HG02571 (cell line): ENCODE data around the gene AQP12B.
"Not testable (repeated sequence)": the region's sequence is repeated elsewhere in the genome, so short reads cannot be mapped to it uniquely, and the experiment has no call there.

Experiments
- ATAC-seq: cut with Tn5 transposase; IDR thresholded peaks from one replicate; pipeline ENCODE4 v1.9.1; 2021; ENCODE audit warnings: mild to moderate bottlenecking, moderate library complexity; ENCODE audit not compliant: unreplicated experiment

AQP12B gene

DNA sequence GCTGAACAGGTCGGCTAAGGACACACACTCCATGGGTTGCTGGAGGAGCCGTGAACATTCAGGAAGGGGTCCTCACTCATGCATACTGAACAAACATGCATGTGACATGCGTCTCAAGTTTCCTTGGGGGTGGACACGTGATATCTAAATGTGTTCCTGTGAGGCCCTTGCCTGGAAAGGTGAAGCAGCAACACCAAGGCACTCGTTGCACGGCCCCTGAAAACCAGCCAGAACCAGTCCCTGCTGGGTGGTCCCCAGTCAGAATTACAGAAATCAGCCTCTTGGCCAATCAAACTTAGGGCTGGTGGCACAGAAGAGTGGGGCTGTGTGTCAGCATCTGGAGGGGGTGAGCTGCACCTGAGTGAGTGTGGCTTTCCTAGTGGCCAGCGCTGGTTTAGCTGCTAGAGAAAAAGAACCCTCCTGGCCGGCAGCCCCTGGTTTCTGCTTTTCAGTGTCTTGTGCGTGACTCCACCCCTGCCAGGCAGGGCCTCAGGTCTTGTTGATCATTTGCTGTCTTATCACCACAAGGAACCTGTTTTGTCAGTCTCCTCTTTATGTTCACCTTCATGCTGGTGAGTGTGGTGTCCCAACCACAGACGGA lies 3.2 kb upstream of the AQP12B start:
- no peak for ATAC-seq

GRCh38 chr2:240683980-240684728 lies 1.5 kb upstream of the AQP12B start:
- not testable (repeated sequence) for ATAC-seq

- not testable (repeated sequence) for ATAC-seq
Observed at GRCh38 chr2:240683329-240683979, 769 bp upstream of the AQP12B start.

DNA sequence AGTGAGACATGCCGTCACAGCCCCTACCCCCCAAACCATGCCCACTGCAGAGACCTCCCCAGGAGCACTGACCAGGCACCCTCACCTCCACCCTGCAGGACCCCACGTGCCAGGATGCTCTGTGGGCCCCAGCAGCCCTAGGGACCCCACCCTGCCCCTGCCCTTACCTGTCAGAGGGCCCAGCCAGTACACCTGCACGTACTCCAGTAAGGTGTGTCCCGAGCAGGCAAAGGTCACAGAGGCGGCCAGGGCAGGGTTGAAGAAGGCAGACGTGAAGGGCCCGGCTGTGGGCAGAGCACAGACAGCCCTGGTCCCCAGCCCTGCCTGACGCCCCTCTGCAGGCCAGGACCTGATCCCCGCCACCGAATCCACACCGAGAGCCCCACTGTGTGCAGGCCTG lies 2.5 kb downstream of the AQP12B start:
- not testable (repeated sequence) for ATAC-seq

- not testable (repeated sequence) for ATAC-seq
Observed at GRCh38 chr2:240678909-240679308, 3.8 kb downstream of the AQP12B start.

DNA sequence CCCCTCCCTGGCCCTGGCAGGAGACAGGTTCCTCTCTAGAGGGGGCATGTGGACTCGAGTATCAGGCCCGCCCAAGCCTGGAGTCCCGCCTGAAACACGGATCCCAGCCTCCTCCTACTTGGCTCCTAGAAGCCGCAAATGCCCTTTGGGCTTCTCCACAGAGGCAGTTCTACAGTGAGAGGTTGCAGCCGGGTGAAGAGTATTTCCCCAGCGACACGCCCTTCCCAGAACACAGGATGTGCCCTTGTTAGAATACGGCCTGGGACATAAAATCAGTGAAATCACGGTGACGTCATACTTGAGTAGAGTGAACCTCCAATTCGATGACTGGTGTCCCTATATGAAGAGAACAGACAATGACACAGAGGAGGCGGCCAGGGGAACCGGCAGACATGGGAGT lies 4.6 kb downstream of the AQP12B start:
- ATAC-seq: not testable (repeated sequence)

DNA sequence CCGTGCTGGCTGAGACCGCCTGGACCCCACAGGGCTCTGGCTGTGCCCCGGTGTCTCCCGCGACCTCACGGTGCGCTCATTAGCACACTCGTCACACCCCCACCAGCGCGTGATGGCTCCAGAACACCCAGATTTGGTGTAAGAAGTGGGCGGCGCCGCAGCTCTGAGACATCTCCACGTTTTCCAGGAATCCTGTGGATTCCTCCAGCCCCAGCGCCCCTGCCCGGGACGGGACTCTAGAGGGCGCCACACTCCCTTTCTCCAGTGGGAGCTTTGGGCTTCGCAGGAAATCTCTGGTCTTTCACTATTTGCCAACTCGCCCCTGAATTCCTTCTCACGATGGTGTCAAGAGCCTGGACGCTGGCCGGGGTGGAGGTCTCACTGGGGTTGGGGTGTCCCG lies 7.3 kb downstream of the AQP12B start:
- not testable (repeated sequence) for ATAC-seq

GRCh38 chr2:240674461-240675184 lies 8.1 kb downstream of the AQP12B start:
- ATAC-seq: not testable (repeated sequence)

- no peak for ATAC-seq
Observed at GRCh38 chr2:240672701-240673190, 9.9 kb downstream of the AQP12B start.

GRCh38 chr2:240672076-240672700 lies 10.5 kb downstream of the AQP12B start:
- ATAC-seq: no peak

DNA sequence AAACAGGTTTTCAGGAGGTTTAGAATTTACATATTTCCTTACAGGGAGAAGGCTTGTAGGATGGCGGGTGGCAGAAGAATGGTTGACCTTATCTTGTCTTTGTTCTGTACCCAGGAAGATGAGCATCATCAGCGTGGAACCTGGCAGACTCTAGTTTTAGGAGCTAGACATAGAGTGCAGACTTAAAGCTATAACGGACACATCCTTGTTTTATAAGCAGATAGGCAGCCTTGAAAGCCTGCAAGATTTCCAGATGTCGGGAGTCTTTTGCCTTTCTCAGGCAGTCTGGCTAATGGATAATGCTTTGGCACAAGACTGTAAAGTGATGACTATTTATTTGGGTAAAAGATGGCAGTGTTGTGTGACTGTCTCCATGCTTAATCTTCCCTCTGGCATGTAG lies 11.7 kb downstream of the AQP12B start:
- ATAC-seq: no peak

GRCh38 chr2:240670402-240670801 lies 12.3 kb downstream of the AQP12B start:
- ATAC-seq: no peak

DNA sequence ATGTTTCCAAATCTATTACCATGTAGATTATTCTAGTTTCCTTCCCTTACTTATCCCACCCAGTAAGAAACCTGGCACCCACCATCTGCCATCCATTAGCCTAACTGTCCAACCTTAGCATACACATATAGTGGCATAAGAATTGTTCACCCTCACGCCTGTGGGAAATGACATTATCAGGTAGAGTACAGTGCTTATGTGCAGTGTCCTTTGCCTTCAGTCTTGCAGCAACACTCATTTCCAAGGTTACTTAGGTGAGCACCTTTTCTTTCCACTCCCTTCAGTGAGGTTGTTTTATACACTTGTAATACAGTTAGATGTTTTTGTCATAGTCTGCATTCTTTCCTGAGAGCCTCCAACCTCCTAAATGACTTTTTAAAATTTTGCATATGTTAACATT lies 18.1 kb downstream of the AQP12B start:
- ATAC-seq: no peak

GRCh38 chr2:240663546-240664190 lies 19.0 kb downstream of the AQP12B start:
- ATAC-seq: no peak

GRCh38 chr2:240662681-240663080 lies 20.0 kb downstream of the AQP12B start:
- no peak for ATAC-seq

DNA sequence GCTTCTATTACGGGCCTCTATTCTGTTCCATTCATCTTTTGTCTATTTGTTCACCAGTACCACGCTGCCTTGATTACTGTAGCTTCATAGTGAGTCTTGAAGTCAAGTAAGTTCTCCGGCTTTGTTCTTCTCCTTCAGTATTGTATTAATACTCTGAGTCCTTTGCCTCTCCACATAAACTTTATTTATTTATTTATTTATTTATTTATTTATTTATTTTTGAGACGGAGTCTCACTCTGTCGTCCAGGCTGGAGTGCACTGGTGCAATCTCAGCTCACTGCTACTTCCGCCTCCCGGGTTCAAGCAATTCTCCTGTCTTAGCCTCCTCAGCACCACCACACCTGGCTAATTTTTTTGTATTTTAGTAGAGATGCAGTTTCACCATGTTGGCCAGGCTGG lies 22.8 kb downstream of the AQP12B start:
- not testable (repeated sequence) for ATAC-seq

- no peak for ATAC-seq
Observed at GRCh38 chr2:240655931-240656886, 26.5 kb downstream of the AQP12B start.

DNA sequence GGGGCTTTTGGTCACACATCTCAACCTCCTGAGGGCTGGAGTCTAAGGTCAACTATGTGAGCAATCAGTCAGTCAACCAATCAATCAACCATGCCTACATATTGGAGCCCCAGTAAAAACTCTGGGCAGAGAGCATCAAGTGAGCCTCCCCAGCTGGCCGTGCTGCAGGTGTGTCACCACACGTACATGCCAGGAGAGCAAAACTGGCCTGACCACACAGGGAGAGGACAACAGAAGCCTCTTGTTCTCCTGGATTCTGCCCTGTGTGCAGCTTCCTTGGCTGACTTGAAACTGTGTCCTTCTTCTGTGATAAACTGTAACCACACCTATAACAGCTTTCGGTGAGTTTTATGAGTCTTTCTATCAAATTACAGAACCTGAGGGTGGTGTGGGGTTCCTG lies 31.5 kb downstream of the AQP12B start:
- ATAC-seq: no peak
